HFFc6 (cell line): ENCODE results near the gene SYT6. TPM values are rescaled to one million over a fixed set of nuclear protein-coding genes. Genes with fewer than 3 reads are reported as not detected.

Experiments used
- DNase-seq: peaks from one replicate; pipeline ENCODE4 v3.0.0-alpha.2; 2018
- H3K27ac Mint-ChIP-seq: 2 replicates; pipeline ENCODE4 v1.8.0; 2020; ENCODE audit warnings: mild to moderate bottlenecking, mixed read lengths
- H3K27me3 Mint-ChIP-seq: 2 replicates; pipeline ENCODE4 v1.8.0; 2021; ENCODE audit warnings: mild to moderate bottlenecking, moderate library complexity, mixed read lengths; ENCODE audit not compliant: insufficient read depth
- H3K36me3 Mint-ChIP-seq: 2 replicates; pipeline ENCODE4 v1.8.0; 2021; ENCODE audit warnings: low read depth, mixed read lengths
- H3K4me1 Mint-ChIP-seq: 2 replicates; pipeline ENCODE4 v1.8.0; 2020; ENCODE audit warnings: low read depth, mixed read lengths
- H3K4me3 Mint-ChIP-seq: 2 replicates; pipeline ENCODE4 v1.8.0; 2020; ENCODE audit warnings: mild to moderate bottlenecking, moderate library complexity, mixed read lengths
- H3K9me3 Mint-ChIP-seq: 2 replicates; pipeline ENCODE4 v1.8.0; 2020; ENCODE audit warnings: mild to moderate bottlenecking, mixed read lengths
- CTCF ChIP-seq: fragments of 200-600 bp; sonication (generic); IDR thresholded peaks from 2 replicates; pipeline ENCODE4 v1.5.0; 2021; ENCODE audit warnings: antibody characterized with exemption, mild to moderate bottlenecking
- total RNA-seq, 6 experiments: library from RNA; stranded (reverse); fragmentation: NEBNext Ultra II Directional; extraction: Animal tissue kit (Norgen Biotek cat#: 25700); gene quantifications; 2 replicates in 1 of 6; 3 replicates in 5 of 6; pipeline ENCODE4 v1.2.3, GENCODE V29; 2021

The SYT6 gene
- total RNA-seq, 6 experiments from 2014 or later: not detected

DNA sequence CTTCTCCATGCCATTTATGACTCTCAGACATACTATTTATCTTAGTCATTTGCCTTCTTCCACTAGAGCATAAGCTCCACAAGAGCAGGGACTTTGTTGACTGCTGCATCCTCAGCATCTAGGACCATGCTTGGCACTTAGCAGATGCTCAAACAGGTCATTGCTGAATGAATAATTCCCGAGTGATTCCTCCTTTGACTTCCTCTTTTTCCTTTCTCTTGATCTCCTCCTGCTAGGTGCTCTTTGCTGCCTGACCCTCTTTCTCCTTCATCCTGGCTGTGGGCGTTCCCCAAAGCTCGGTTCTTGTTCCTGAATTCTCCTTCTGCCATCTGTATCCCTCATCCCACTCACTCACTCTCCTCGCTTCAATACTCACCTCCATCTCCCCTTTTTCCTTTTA, 23.5 kb downstream of the SYT6 start:
- Mint-ChIP-seq H3K4me1 (peaks cover 24% of the 10 kb centered on the region), H3K9me3 (no peaks in the 10 kb centered on the region), H3K4me3 (no peak overlapping the region), H3K27me3 (peaks cover 24% of the 10 kb centered on the region), H3K36me3 (no peaks in the 10 kb centered on the region), H3K27ac (no peak overlapping the region)
- no peak for DNase-seq
- TF ChIP-seq CTCF: no peak

- Mint-ChIP-seq H3K4me3 (no peak overlapping the region), H3K27me3 (peaks cover 10% of the 10 kb centered on the region), H3K4me1 (peaks cover 29% of the 10 kb centered on the region), H3K27ac (no peak overlapping the region), H3K9me3 (no peaks in the 10 kb centered on the region), H3K36me3 (no peaks in the 10 kb centered on the region)
- no peak for DNase-seq
- TF ChIP-seq CTCF: no peak
Observed at GRCh38 chr1:114128293-114128692, 25.4 kb downstream of the SYT6 start.

DNA sequence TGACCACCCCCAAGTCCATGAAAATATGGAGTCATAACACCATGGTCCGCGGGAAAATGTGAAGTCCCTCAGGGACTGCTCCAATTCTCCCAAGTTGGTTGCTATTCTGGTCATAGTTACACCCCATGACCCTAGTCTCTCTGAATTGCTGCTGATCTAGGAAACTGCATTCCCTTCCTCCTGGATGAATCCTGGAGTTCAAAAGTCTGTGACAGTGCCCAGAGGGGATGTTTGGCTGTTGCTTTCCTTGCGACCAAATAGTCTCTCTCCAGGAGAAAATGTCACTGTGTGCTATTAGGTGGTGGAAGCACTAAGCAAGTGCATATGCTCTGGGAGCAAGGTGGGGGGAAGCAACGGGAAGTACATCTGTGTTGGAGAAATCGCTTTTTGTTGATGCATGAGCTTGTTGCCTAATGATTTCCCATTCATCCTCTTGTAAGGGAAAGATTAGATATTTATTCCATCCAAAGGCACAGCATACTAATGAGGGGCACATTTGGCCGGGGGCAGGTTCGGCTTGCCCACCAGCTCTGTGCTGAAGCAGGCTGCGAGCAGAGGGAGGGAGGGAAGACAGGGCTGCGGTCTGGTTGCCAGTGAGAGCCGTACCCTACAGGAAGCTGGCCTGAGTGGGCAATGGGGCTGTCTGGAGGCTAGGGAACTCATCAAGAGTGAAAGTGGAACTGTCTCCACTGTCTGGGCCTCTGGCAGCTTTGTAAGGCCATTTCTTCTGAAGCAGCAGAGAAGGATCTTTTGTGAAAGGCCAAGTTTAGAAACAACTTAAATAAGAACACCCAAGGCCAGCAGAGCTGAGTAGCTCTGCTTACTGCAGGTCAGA, 27.2 kb downstream of the SYT6 start:
- Mint-ChIP-seq H3K27me3 (peaks cover 9% of the 10 kb centered on the region), H3K36me3 (no peaks in the 10 kb centered on the region), H3K27ac (no peak overlapping the region), H3K4me3 (no peak overlapping the region), H3K4me1 (peaks cover 34% of the 10 kb centered on the region), H3K9me3 (no peaks in the 10 kb centered on the region)
- no peak for DNase-seq
- TF ChIP-seq CTCF: no peak

DNA sequence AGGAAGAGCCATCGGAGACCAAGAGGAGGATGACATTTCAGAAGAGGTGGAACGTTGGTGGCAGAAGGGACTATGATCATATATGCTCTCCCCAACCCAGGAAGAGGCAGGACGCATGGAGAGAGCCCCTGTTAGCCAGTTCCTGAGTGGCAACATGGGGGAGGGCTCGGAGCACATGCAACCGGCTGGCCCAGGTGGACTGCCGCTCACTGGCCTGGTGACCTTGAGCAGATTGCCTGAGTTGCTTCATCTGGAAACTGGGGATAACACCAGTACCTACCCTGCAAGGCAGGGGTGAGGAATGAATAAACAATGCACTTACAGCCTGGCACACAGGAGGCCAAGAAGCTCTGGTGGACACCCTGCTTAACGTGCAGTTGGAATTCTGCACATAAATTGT, 29.0 kb downstream of the SYT6 start:
- Mint-ChIP-seq H3K4me3 (no peak overlapping the region), H3K27me3 (peaks cover 8% of the 10 kb centered on the region), H3K4me1 (peaks cover 24% of the 10 kb centered on the region), H3K9me3 (no peaks in the 10 kb centered on the region), H3K27ac (no peak overlapping the region), H3K36me3 (no peaks in the 10 kb centered on the region)
- no peak for DNase-seq
- TF ChIP-seq CTCF: no peak

DNA sequence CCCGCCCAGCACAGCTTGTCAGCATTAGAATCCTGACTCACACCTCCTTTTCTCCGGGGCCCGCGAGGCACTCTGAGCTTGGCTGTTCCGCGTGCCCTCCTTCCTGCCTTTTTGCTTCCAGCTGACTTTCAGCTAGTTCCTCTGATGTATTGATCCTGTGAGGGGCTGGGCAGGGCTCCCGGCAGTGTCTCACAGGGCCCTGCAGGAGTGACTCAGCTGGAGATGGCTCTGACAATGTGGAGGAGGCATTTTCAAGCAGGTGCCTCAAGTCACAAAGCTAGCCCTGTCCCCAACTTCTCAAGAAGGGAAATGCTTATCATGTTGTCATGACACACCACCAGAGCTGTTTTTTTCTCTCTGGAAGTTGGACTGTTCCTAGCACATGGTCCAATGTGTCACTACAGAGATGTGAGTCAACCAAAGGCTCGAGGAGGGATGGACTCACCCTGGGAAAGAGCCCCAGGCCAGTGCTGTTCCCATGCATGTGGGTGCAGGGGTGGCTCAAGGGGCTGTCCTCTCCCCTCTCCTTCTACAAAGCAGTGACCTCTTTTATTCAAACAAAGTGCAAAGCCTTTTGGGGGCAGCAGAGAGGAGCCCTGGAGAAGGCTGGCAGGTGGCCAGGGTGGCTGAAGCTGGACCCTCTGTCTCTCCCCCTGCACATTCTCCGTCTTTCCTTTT, 30.6 kb downstream of the SYT6 start:
- TF ChIP-seq CTCF: peak; percentile 52; the same call in 1 of the 2 replicates
- H3K27ac Mint-ChIP-seq: peak overlapping the region; percentile 97
- H3K36me3 Mint-ChIP-seq: no peaks in the 10 kb centered on the region
- peak overlapping the region; percentile 70 for H3K4me3 Mint-ChIP-seq
- H3K4me1 Mint-ChIP-seq: peaks cover 19% of the 10 kb centered on the region
- peak; percentile 97 for DNase-seq
- H3K9me3 Mint-ChIP-seq: no peaks in the 10 kb centered on the region
- H3K27me3 Mint-ChIP-seq: peaks cover 17% of the 10 kb centered on the region
